Activated CD8-positive, alpha-beta memory T cell treated with anti-CD3 and anti-CD28 coated beads for 24 hours (primary cell): Measurements from ENCODE around the gene RFTN1.

Experiments
- DNase-seq: peaks from one replicate; pipeline ENCODE4 v3.0.0-alpha.2; 2020

Gene RFTN1

GRCh38 chr3:16485395-16485992 is 28.0 kb downstream of the RFTN1 start:
- no peak for DNase-seq

GRCh38 chr3:16484984-16485383 is 28.5 kb downstream of the RFTN1 start:
- no peak for DNase-seq

GRCh38 chr3:16484216-16484615 is 29.3 kb downstream of the RFTN1 start:
- no peak for DNase-seq

- no peak for DNase-seq
Observed at GRCh38 chr3:16482770-16483531, 30.5 kb downstream of the RFTN1 start.

GRCh38 chr3:16482194-16482769 is 31.2 kb downstream of the RFTN1 start:
- no peak for DNase-seq

- DNase-seq: no peak
Observed at GRCh38 chr3:16481546-16481897, 32.0 kb downstream of the RFTN1 start.

- DNase-seq: no peak
Observed at GRCh38 chr3:16480861-16481545, 32.5 kb downstream of the RFTN1 start.

- no peak for DNase-seq
Observed at GRCh38 chr3:16478516-16478915, 35.0 kb downstream of the RFTN1 start.

GRCh38 chr3:16477521-16477920 is 36.0 kb downstream of the RFTN1 start:
- DNase-seq: no peak

- DNase-seq: no peak
Observed at GRCh38 chr3:16477056-16477455, 36.4 kb downstream of the RFTN1 start.

GRCh38 chr3:16476636-16477035 is 36.9 kb downstream of the RFTN1 start:
- no peak for DNase-seq

- DNase-seq: no peak
Observed at GRCh38 chr3:16475766-16476165, 37.7 kb downstream of the RFTN1 start.

GRCh38 chr3:16474920-16475319 is 38.6 kb downstream of the RFTN1 start:
- DNase-seq: no peak

GRCh38 chr3:16474216-16474615 is 39.3 kb downstream of the RFTN1 start:
- no peak for DNase-seq

- no peak for DNase-seq
Observed at GRCh38 chr3:16472593-16472992, 40.9 kb downstream of the RFTN1 start.

- no peak for DNase-seq
Observed at GRCh38 chr3:16471897-16472296, 41.6 kb downstream of the RFTN1 start.

- DNase-seq: no peak
Observed at GRCh38 chr3:16470590-16470989, 42.9 kb downstream of the RFTN1 start.

- no peak for DNase-seq
Observed at GRCh38 chr3:16468336-16469098, 45.0 kb downstream of the RFTN1 start.

- DNase-seq: no peak
Observed at GRCh38 chr3:16468002-16468335, 45.5 kb downstream of the RFTN1 start.

GRCh38 chr3:16467393-16467792 is 46.1 kb downstream of the RFTN1 start:
- DNase-seq: peak; percentile 68

- no peak for DNase-seq
Observed at GRCh38 chr3:16466822-16467221, 46.7 kb downstream of the RFTN1 start.

GRCh38 chr3:16464511-16465148 is 48.9 kb downstream of the RFTN1 start:
- no peak for DNase-seq

- no peak for DNase-seq
Observed at GRCh38 chr3:16463914-16464313, 49.6 kb downstream of the RFTN1 start.
